IMR-90 (cell line): ENCODE data around the gene OAF.

ENCODE experiments used
- CEBPB ChIP-seq: IDR thresholded peaks from 2 replicates; pipeline ENCODE4 v1.6.1; 2012; ENCODE audit warnings: low read depth, low read length, improper control_type of control experiment
- POLR2A ChIP-seq: IDR thresholded peaks from 2 replicates; pipeline ENCODE4 v1.6.1; 2012; ENCODE audit warnings: mild to moderate bottlenecking, low read depth, low read length
- RFX5 ChIP-seq: IDR thresholded peaks from 2 replicates; pipeline ENCODE4 v1.8.0; 2012; ENCODE audit warnings: low read depth, mild to moderate bottlenecking, low read length, moderate library complexity
- SMC3 ChIP-seq: fragments of 150-350 bp; IDR thresholded peaks from 2 replicates; pipeline ENCODE4 v1.6.1; 2016; ENCODE audit warnings: low read depth, mild to moderate bottlenecking, antibody characterized with exemption, low read length, moderate library complexity
- TF ChIP-seq, protein P1 (sequence below): conservative IDR thresholded peaks from 2 replicates; pipeline ENCODE4 v1.5.1; 2012; ENCODE audit warnings: mild to moderate bottlenecking, low read depth, low read length, improper control_type of control experiment
- TF ChIP-seq, protein P2 (sequence below): fragments of 150-350 bp; IDR thresholded peaks from 2 replicates; pipeline ENCODE4 v1.6.1; 2017; ENCODE audit warnings: mild to moderate bottlenecking, antibody characterized with exemption, low read length, low read depth

DNA sequence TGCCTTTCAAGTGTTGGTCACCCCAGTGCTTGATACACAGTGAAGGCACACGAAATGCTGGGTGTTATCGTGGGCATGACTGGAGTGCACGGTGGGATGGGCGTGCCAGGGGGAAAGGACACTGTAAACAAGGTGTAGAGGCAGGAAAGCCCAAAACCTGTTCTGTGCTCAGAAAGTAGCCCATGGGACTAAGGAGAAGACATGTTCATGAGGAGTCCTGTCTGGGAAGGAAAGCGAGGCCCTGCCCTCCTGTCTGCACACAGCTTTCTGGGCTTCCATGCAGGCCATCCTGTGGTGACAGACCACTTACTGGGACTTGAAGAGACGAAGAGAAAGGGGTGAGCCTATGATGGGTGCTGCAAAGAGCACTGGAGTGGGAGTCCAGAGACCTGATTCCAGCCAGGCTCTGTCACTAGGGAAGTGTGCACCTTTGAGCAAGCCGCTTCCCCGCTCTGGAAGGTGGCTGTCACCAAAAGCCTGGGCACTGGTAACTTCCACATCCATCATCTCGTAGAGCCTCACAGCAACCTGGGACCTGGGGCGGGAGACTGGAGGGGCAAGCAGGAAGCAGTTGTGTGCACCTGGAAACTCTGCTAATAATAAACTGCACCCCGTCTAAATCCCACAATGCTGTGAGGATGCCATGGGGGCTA is 28.3 kb downstream of the OAF start:
- TF ChIP-seq, protein P1, sequence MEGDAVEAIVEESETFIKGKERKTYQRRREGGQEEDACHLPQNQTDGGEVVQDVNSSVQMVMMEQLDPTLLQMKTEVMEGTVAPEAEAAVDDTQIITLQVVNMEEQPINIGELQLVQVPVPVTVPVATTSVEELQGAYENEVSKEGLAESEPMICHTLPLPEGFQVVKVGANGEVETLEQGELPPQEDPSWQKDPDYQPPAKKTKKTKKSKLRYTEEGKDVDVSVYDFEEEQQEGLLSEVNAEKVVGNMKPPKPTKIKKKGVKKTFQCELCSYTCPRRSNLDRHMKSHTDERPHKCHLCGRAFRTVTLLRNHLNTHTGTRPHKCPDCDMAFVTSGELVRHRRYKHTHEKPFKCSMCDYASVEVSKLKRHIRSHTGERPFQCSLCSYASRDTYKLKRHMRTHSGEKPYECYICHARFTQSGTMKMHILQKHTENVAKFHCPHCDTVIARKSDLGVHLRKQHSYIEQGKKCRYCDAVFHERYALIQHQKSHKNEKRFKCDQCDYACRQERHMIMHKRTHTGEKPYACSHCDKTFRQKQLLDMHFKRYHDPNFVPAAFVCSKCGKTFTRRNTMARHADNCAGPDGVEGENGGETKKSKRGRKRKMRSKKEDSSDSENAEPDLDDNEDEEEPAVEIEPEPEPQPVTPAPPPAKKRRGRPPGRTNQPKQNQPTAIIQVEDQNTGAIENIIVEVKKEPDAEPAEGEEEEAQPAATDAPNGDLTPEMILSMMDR = no peak
- no peak for TF ChIP-seq SMC3
- no peak for TF ChIP-seq CEBPB
- TF ChIP-seq POLR2A = no peak
- TF ChIP-seq, protein P2, sequence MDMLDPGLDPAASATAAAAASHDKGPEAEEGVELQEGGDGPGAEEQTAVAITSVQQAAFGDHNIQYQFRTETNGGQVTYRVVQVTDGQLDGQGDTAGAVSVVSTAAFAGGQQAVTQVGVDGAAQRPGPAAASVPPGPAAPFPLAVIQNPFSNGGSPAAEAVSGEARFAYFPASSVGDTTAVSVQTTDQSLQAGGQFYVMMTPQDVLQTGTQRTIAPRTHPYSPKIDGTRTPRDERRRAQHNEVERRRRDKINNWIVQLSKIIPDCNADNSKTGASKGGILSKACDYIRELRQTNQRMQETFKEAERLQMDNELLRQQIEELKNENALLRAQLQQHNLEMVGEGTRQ = no peak
- TF ChIP-seq RFX5 = no peak
